KMS-11 (cell line): ENCODE measurements around the gene ACMSD.
"Not testable (repeated sequence)": the region's sequence is repeated elsewhere in the genome, so short reads cannot be mapped to it uniquely, and the experiment has no call there.

ENCODE experiments used
- H2AFZ ChIP-seq: fragments of 200-600 bp; sonication (generic); 2 replicates; pipeline ENCODE4 v1.6.1; 2016; ENCODE audit warnings: antibody characterized with exemption, mixed run types, low read depth
- H3K27ac ChIP-seq: fragments of 200-600 bp; sonication (generic); 2 replicates; pipeline ENCODE4 v1.6.1; 2016; ENCODE audit warnings: mild to moderate bottlenecking, mixed run types
- H3K27me3 ChIP-seq: fragments of 200-600 bp; sonication (generic); 2 replicates; pipeline ENCODE4 v1.6.1; 2017; ENCODE audit warnings: mild to moderate bottlenecking, low read depth, mixed run types, moderate library complexity; ENCODE audit not compliant: insufficient read depth
- H3K36me3 ChIP-seq: fragments of 200-600 bp; sonication (generic); 2 replicates; pipeline ENCODE4 v1.6.1; 2017; ENCODE audit warnings: mild to moderate bottlenecking, mixed run types; ENCODE audit not compliant: insufficient read depth
- H3K4me1 ChIP-seq: fragments of 200-600 bp; sonication (generic); 2 replicates; pipeline ENCODE4 v1.6.1; 2016; ENCODE audit warnings: mild to moderate bottlenecking, low read depth, mixed run types; ENCODE audit not compliant: poor library complexity, severe bottlenecking
- H3K4me2 ChIP-seq: fragments of 200-600 bp; sonication (generic); 2 replicates; pipeline ENCODE4 v1.7.0; 2016; ENCODE audit warnings: mild to moderate bottlenecking, mixed run types
- H3K4me3 ChIP-seq: fragments of 200-600 bp; sonication (generic); IDR thresholded peaks from 2 replicates; pipeline ENCODE4 v1.6.1; 2017; ENCODE audit warnings: low read depth, low read length, mixed read lengths; ENCODE audit not compliant: insufficient read depth
- H3K79me2 ChIP-seq: fragments of 200-600 bp; sonication (generic); 2 replicates; pipeline ENCODE4 v1.6.1; 2016; ENCODE audit warnings: low read depth, mixed run types; ENCODE audit not compliant: insufficient read depth
- H3K9ac ChIP-seq: fragments of 200-600 bp; sonication (generic); 2 replicates; pipeline ENCODE4 v1.6.1; 2016; ENCODE audit warnings: mild to moderate bottlenecking, mixed run types
- H4K20me1 ChIP-seq: fragments of 200-600 bp; sonication (generic); 2 replicates; pipeline ENCODE4 v1.6.1; 2016; ENCODE audit warnings: mild to moderate bottlenecking, mixed run types; ENCODE audit not compliant: insufficient read depth
- TF ChIP-seq, protein P1 (sequence below): fragments of 200-600 bp; sonication (generic); conservative IDR thresholded peaks from 2 replicates; pipeline ENCODE4 v1.6.1; 2017; ENCODE audit warnings: low read depth, mild to moderate bottlenecking, antibody characterized with exemption, low read length, moderate library complexity, mixed read lengths

The ACMSD gene

DNA sequence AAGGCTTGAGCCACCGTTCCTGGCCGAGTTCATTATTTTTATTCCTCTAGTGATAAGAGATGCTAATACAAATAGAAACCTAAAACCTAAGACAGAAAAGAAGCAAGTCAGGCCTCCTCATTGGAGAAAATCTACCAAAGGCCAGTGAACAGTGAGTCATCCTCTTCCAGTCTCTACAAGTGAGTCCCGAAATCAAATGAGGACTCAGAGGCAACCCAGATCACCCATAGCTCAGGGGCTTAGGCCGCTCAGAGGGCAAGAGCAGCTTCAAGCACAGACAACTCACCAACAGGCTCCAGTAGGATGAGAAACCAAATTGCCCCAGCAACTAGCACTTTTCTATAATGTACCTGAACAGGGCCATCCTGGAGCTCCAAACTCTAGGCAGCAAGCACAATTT lies 42.7 kb upstream of the ACMSD start:
- Histone ChIP-seq H3K79me2 (no peaks in the 10 kb centered on the region), H3K36me3 (no peaks in the 10 kb centered on the region), H3K4me1 (no peaks in the 10 kb centered on the region), H4K20me1 (no peaks in the 10 kb centered on the region), H3K4me2 (no peak overlapping the region), H3K4me3 (no peak overlapping the region), H3K27ac (no peak overlapping the region), H2AFZ (no peak overlapping the region), H3K9ac (no peak overlapping the region), H3K27me3 (no peaks in the 10 kb centered on the region)
- TF ChIP-seq, protein P1, sequence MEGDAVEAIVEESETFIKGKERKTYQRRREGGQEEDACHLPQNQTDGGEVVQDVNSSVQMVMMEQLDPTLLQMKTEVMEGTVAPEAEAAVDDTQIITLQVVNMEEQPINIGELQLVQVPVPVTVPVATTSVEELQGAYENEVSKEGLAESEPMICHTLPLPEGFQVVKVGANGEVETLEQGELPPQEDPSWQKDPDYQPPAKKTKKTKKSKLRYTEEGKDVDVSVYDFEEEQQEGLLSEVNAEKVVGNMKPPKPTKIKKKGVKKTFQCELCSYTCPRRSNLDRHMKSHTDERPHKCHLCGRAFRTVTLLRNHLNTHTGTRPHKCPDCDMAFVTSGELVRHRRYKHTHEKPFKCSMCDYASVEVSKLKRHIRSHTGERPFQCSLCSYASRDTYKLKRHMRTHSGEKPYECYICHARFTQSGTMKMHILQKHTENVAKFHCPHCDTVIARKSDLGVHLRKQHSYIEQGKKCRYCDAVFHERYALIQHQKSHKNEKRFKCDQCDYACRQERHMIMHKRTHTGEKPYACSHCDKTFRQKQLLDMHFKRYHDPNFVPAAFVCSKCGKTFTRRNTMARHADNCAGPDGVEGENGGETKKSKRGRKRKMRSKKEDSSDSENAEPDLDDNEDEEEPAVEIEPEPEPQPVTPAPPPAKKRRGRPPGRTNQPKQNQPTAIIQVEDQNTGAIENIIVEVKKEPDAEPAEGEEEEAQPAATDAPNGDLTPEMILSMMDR, result no peak

- H3K79me2 ChIP-seq, result no peaks in the 10 kb centered on the region
- H3K4me2 ChIP-seq, result no peak overlapping the region
- no peaks in the 10 kb centered on the region for H3K4me1 ChIP-seq
- H4K20me1 ChIP-seq, result no peaks in the 10 kb centered on the region
- TF ChIP-seq, protein P1, result no peak
- H3K27ac ChIP-seq, result no peak overlapping the region
- no peak overlapping the region for H3K4me3 ChIP-seq
- no peaks in the 10 kb centered on the region for H3K36me3 ChIP-seq
- H2AFZ ChIP-seq, result no peak overlapping the region
- no peaks in the 10 kb centered on the region for H3K27me3 ChIP-seq
- H3K9ac ChIP-seq, result no peak overlapping the region
These were observed 42.0 kb upstream of the ACMSD start for GRCh38 chr2:134796373-134796772.

DNA sequence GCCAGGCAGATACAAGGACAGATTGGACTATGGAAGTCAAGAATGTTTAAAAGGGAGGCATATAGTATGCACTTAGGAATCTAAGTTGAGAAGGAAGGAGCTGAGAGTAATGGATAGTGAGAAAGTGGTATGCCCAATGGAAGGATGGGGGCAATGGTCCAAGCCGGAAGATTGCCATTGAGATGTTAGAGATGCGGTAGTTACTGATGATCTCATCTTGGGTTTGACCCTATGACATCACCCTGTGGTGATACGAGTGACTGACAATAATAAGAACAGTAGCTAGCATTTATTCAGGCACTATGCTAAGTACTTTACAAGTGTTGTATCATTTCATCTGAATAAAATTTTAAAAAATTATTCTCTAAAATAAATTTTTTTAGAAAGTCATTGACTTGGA lies 38.5 kb upstream of the ACMSD start:
- no peak overlapping the region for H3K4me3 ChIP-seq
- TF ChIP-seq, protein P1, result no peak

GRCh38 chr2:134800341-134800740 lies 38.1 kb upstream of the ACMSD start:
- Histone ChIP-seq H2AFZ (no peak overlapping the region), H3K4me1 (no peaks in the 10 kb centered on the region), H3K9ac (no peak overlapping the region), H3K79me2 (no peaks in the 10 kb centered on the region), H3K4me3 (no peak overlapping the region), H3K27ac (no peak overlapping the region), H3K4me2 (no peak overlapping the region), H4K20me1 (no peaks in the 10 kb centered on the region), H3K27me3 (no peaks in the 10 kb centered on the region), H3K36me3 (no peaks in the 10 kb centered on the region)
- TF ChIP-seq, protein P1, result no peak

More for the DNA sequence above, 38.5 kb upstream of the ACMSD start:
- no peak overlapping the region for H3K4me2 ChIP-seq
- no peaks in the 10 kb centered on the region for H3K4me1 ChIP-seq
- no peaks in the 10 kb centered on the region for H4K20me1 ChIP-seq
- H2AFZ ChIP-seq, result no peak overlapping the region
- H3K27ac ChIP-seq, result no peak overlapping the region
- H3K27me3 ChIP-seq, result no peaks in the 10 kb centered on the region
- H3K79me2 ChIP-seq, result no peaks in the 10 kb centered on the region
- no peaks in the 10 kb centered on the region for H3K36me3 ChIP-seq
- no peak overlapping the region for H3K9ac ChIP-seq

DNA sequence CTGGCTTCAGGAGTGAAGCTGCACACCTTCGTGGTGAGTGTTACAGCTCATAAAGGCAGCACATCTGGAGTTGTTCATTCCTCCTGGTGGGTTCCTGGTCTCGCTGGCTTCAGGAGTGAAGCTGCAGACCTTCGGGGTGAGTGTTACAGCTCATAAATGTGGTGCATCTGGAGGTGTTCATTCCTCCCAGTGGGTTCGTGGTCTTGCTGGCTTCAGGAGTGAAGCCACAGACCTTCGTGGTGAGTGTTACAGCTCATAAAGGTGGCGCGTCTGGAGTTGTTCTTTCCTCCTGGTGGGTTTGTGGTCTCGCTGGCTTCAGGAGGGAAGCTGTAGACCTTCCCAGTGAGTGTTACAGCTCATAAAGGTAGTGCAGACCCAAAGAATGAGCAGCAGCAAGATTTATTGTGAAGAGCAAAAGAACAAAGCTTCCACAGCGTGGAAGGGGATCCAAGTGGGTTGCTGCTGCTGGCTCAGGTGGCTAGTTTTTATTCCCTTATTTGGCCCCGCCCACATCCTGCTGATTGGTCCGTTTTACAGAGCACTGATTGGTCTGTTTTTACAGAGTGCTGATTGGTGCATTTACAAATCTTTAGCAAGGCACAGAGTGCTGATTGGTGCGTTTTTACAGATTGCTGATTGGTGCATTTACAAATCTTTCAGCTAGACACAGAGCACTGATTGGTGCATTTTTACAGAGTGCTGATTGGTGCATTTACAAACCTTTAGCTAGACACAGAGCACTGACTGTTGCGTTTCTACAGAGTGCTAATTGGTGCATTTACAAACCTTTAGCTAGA lies 34.6 kb upstream of the ACMSD start:
- not testable (repeated sequence) for H3K9ac ChIP-seq, H3K4me1 ChIP-seq, H2AFZ ChIP-seq, H3K27me3 ChIP-seq, H3K79me2 ChIP-seq, H3K27ac ChIP-seq, H4K20me1 ChIP-seq, H3K4me3 ChIP-seq, H3K4me2 ChIP-seq, H3K36me3 ChIP-seq
